H1 (cell line): ENCODE results near the gene AGPAT2.

Experiments used
- BACH1 ChIP-seq: IDR thresholded peaks from 2 replicates; pipeline ENCODE4 v1.6.1; 2012; ENCODE audit warnings: low read length, improper control_type of control experiment
- CHD2 ChIP-seq: IDR thresholded peaks from 2 replicates; pipeline ENCODE4 v1.6.1; 2012; ENCODE audit warnings: low read length, improper control_type of control experiment
- CREB1 ChIP-seq: IDR thresholded peaks from 2 replicates; pipeline ENCODE4 v1.6.1; 2012; ENCODE audit warnings: inconsistent platforms
- CTCF ChIP-seq, 3 experiments: IDR thresholded peaks; 1 replicate in 2 of 3; 2 replicates in 1 of 3; pipeline versions ENCODE4 v1.5.1 to v1.6.1; 2011; ENCODE audit warnings: low read length in 3 of 3, mild to moderate bottlenecking in 3 of 3, inconsistent platforms in 2 of 3, low read depth in 1 of 3, moderate library complexity in 1 of 3; ENCODE audit not compliant: insufficient read depth in 1 of 3; ENCODE audit errors: control extremely low read depth in 1 of 3
- EP300 ChIP-seq, 2 experiments: IDR thresholded peaks; 1 replicate in 1 of 2; 2 replicates in 1 of 2; pipeline ENCODE4 v1.6.1; 2011 to 2012; ENCODE audit warnings: low read depth in 2 of 2, low read length in 2 of 2, mild to moderate bottlenecking in 2 of 2, borderline replicate concordance in 1 of 2, inconsistent platforms in 1 of 2, moderate library complexity in 1 of 2
- EZH2 ChIP-seq: fragments of 200-600 bp; sonication (generic); IDR thresholded peaks from 2 replicates; pipeline ENCODE4 v1.7.1; 2012; ENCODE audit warnings: low read depth, mild to moderate bottlenecking, moderate library complexity, low read length, inconsistent platforms; ENCODE audit not compliant: severe bottlenecking
- GABPA ChIP-seq: IDR thresholded peaks from 2 replicates; pipeline ENCODE4 v1.6.1; 2011; ENCODE audit warnings: mild to moderate bottlenecking, low read length, moderate library complexity, borderline replicate concordance; ENCODE audit not compliant: insufficient read depth
- KDM1A ChIP-seq: fragments of 200-600, 300-600 bp; sonication (generic); IDR thresholded peaks from 2 replicates; pipeline ENCODE4 v1.7.1; 2016; ENCODE audit warnings: mild to moderate bottlenecking, low read length, borderline replicate concordance
- POLR2A ChIP-seq, 2 experiments: IDR thresholded peaks; 1 replicate in 1 of 2; 2 replicates in 1 of 2; pipeline ENCODE4 v1.6.1; 2011; ENCODE audit warnings: low read depth in 2 of 2, low read length in 2 of 2, mild to moderate bottlenecking in 2 of 2; ENCODE audit errors: control extremely low read depth in 1 of 2
- RFX5 ChIP-seq: IDR thresholded peaks from 2 replicates; pipeline ENCODE4 v1.6.1; 2011; ENCODE audit warnings: low read depth, low read length, improper control_type of control experiment, borderline replicate concordance
- SP2 ChIP-seq: IDR thresholded peaks from 2 replicates; pipeline ENCODE4 v1.6.1; 2012; ENCODE audit warnings: mild to moderate bottlenecking, low read length, inconsistent platforms
- YY1 ChIP-seq: IDR thresholded peaks from 2 replicates; pipeline ENCODE4 v1.6.1; 2011; ENCODE audit warnings: low read depth, mild to moderate bottlenecking, low read length
- ZNF274 ChIP-seq: IDR thresholded peaks from 2 replicates; pipeline ENCODE4 v1.7.0; 2012; ENCODE audit warnings: low read length, borderline replicate concordance; ENCODE audit errors: extremely low read depth
- TF ChIP-seq, protein P1 (sequence below): IDR thresholded peaks from 2 replicates; pipeline ENCODE4 v1.6.1; 2012; ENCODE audit warnings: low read length, inconsistent platforms

- TF ChIP-seq RFX5, result no peak
- no peak for TF ChIP-seq EP300 (IDR thresholded peaks at IDR 0.05; ENCODE audit: borderline replicate concordance in 1 of 2, low read depth in 2 of 2, low read length in 2 of 2)
- TF ChIP-seq CTCF (IDR thresholded peaks at IDR 0.05; ENCODE audit: control extremely low read depth in 1 of 3, insufficient read depth in 1 of 3, low read depth in 1 of 3, low read length in 3 of 3), result no peak
- no peak for TF ChIP-seq EZH2
- TF ChIP-seq GABPA, result no peak
- TF ChIP-seq POLR2A (IDR thresholded peaks at IDR 0.05; ENCODE audit: control extremely low read depth in 1 of 2, low read depth in 2 of 2, low read length in 2 of 2), result no peak
- TF ChIP-seq, protein P1, sequence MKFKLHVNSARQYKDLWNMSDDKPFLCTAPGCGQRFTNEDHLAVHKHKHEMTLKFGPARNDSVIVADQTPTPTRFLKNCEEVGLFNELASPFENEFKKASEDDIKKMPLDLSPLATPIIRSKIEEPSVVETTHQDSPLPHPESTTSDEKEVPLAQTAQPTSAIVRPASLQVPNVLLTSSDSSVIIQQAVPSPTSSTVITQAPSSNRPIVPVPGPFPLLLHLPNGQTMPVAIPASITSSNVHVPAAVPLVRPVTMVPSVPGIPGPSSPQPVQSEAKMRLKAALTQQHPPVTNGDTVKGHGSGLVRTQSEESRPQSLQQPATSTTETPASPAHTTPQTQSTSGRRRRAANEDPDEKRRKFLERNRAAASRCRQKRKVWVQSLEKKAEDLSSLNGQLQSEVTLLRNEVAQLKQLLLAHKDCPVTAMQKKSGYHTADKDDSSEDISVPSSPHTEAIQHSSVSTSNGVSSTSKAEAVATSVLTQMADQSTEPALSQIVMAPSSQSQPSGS, result no peak
- TF ChIP-seq KDM1A, result no peak
- no peak for TF ChIP-seq ZNF274
- TF ChIP-seq SP2, result no peak
- TF ChIP-seq CHD2, result no peak
- no peak for TF ChIP-seq BACH1
- no peak for TF ChIP-seq CREB1
- TF ChIP-seq YY1, result no peak
Observed at GRCh38 chr9:136693135-136693489, 5.9 kb upstream of the AGPAT2 start.
